ENCODE results near the gene ADGRL1. TPM values are rescaled to one million over a fixed set of nuclear protein-coding genes. Genes with fewer than 3 reads are reported as not detected.

ADGRL1 gene
- total and polyA plus RNA-seq, 9 of the 15 experiments (the other 6 are each of a cell fraction or from before 2014, with no cell fraction given), result 0.14 to 37.0 (median 8.6) TPM

DNA sequence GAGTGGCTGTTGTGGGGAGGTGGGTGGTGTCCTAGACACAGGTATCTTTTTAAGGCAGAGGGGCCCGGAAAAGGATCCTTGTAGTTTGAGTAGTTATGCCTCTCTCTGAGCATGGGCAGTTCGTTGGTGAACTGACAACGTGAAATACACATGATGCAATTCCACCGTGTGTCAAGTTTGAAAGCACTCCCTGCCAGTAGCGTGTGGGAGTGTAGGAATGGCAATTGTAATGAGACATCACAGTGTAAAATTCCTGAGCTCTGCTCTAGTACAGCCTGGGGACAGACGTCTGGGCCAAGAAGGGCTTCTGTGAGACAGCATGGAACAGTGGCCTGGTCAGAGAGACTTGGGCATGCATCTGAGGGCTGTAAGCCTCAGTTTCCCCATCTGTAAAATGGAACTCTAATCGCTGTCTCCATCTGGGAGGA lies 59.2 kb downstream of the ADGRL1 start (continued):
- no peak for TF ChIP-seq ZNF77 (CRISPR knock-in tag; IDR thresholded peaks at IDR 0.05)
- peak; percentile 65 to 70 for TF ChIP-seq NRF1 (conservative IDR thresholded peaks at IDR 0.05 in 1 of 2, IDR thresholded peaks at IDR 0.05 in 1 of 2)
- no peak for TF ChIP-seq MAFG (tag; conservative IDR thresholded peaks at IDR 0.05)
- peak; percentile 21 to 57; a peak in 1 of 4 replicates for TF ChIP-seq KDM1A (IDR thresholded peaks at IDR 0.05)
- TF ChIP-seq POLR2B (IDR thresholded peaks at IDR 0.05; ENCODE audit: low read depth, partially characterized antibody), result no peak
- no peak for TF ChIP-seq SRSF3 (IDR thresholded peaks at IDR 0.05; ENCODE audit: insufficient read depth, low read length)
- TF ChIP-seq ZBTB9 (CRISPR knock-in tag; IDR thresholded peaks at IDR 0.05), result no peak
- TF ChIP-seq SMAD3 (CRISPR knock-in tag; conservative IDR thresholded peaks at IDR 0.05), result no peak
- TF ChIP-seq RBM25 (IDR thresholded peaks at IDR 0.05; ENCODE audit: low read depth, low read length, severe bottlenecking), result peak; percentile 97
- TF ChIP-seq GTF3C2 (IDR thresholded peaks at IDR 0.05; ENCODE audit: borderline replicate concordance, extremely low read depth, insufficient read length), result no peak
- no peak for TF ChIP-seq ZZZ3 (IDR thresholded peaks at IDR 0.05)
- no peak for TF ChIP-seq HOXB6 (CRISPR knock-in tag; IDR thresholded peaks at IDR 0.05; ENCODE audit: borderline replicate concordance)
- peak; percentile 61; the same call in 1 of the 2 replicates for TF ChIP-seq ADNP (tag; IDR thresholded peaks at IDR 0.05)
- peak; percentile 50; the same call in 1 of the 2 replicates for TF ChIP-seq SMARCA5 (IDR thresholded peaks at IDR 0.05)
- no peak for TF ChIP-seq MAZ (CRISPR knock-in tag; conservative IDR thresholded peaks at IDR 0.05 in 1 of 2, IDR thresholded peaks at IDR 0.05 in 1 of 2)
- TF ChIP-seq PHF21A (IDR thresholded peaks at IDR 0.05; ENCODE audit: borderline replicate concordance, low read depth), result no peak
- TF ChIP-seq USF2 (CRISPR knock-in tag; IDR thresholded peaks at IDR 0.05), result no peak
- 0 out of 2 replicates have a peak, but pooled peaks have one; percentile 29 for TF ChIP-seq JUND (IDR thresholded peaks at IDR 0.05; ENCODE audit: borderline replicate concordance, low read depth, low read length)
- TF ChIP-seq JUND (tag; IDR thresholded peaks at IDR 0.05; ENCODE audit: borderline replicate concordance, low read depth, low read length), result no peak; the same call in 2 of the 3 replicates
